HCT116 (cell line): ENCODE data around the gene INSR. TPM values are rescaled to one million over a fixed set of nuclear protein-coding genes. Genes with fewer than 3 reads are reported as not detected.

Experiments used
- ATAC-seq: fragments of 200-7000 bp; cut with Tn5 transposase; 2 replicates; pipeline ENCODE4 v1.9.1; 2020; ENCODE audit warnings: mild to moderate bottlenecking, moderate library complexity
- BruUV-seq: library from RNA; stranded (reverse); fragments of 400-500 nt; replicated peaks from 2 replicates; lab custom pipeline; 2021; lab: Mats Ljungman, UMichigan
- CTCF ChIA-PET: fragments of 300-600 bp; sonication (Branson Sonifier 250); formaldehyde crosslinking; loops from one replicate; lab custom pipeline; 2021; ENCODE audit warnings: antibody characterized with exemption; lab: Charles Lee
- POLR2A ChIA-PET: fragments of 300-600, 350-600 bp; sonication (Branson Sonifier 250); formaldehyde crosslinking; loops from one replicate; lab custom pipeline; 2021; ENCODE audit warnings: antibody characterized with exemption; lab: Charles Lee
- RAD21 ChIA-PET, 2 experiments: fragments of 300-600 bp; sonication (Branson Sonifier 250); formaldehyde crosslinking; loops; one replicate each; lab custom pipeline; 2023; ENCODE audit warnings: low total read pairs in 2 of 2; ENCODE audit not compliant: uncharacterized antibody in 2 of 2, unreplicated experiment in 2 of 2, low non-redundant PET in 1 of 2; lab: Charles Lee
- DNase-seq: peaks from one replicate; pipeline ENCODE4 v3.0.0-alpha.2; 2010; ENCODE audit warnings: low read depth, low spot score
- H2AFZ ChIP-seq: fragments of 200-600 bp; shearing (Covaris generic), sonication (generic); 2 replicates; pipeline ENCODE4 v1.6.1; 2017; ENCODE audit warnings: low read depth, mixed run types, mixed read lengths, antibody characterized with exemption, low read length; ENCODE audit not compliant: poor library complexity, severe bottlenecking
- H3K27ac ChIP-seq: 2 replicates; pipeline ENCODE4 v1.5.1; 2012; ENCODE audit warnings: low read depth, low read length
- H3K27me3 ChIP-seq: fragments of 200-600 bp; sonication (generic); 2 replicates; pipeline ENCODE4 v1.6.1; 2016; ENCODE audit warnings: mixed run types, low read length, mixed read lengths; ENCODE audit not compliant: insufficient read depth
- H3K36me3 ChIP-seq, 2 experiments: fragments of 200-500 bp in 1 of 2; fragments of 200-600 bp in 1 of 2; sonication (Bioruptor generic) in 1 of 2; sonication (generic) in 1 of 2; 2 replicates each; pipeline versions ENCODE4 v1.5.1 to v1.6.1; 2014 to 2016; ENCODE audit warnings: low read length in 2 of 2, inconsistent platforms in 1 of 2, mixed read lengths in 1 of 2, mixed run types in 1 of 2; ENCODE audit not compliant: insufficient read depth in 2 of 2, control insufficient read depth in 1 of 2
- H3K4me1 ChIP-seq, 2 experiments: fragments of 200-600 bp in 1 of 2; sonication (generic) in 1 of 2; 2 replicates each; pipeline versions ENCODE4 v1.5.1 to v1.6.1; 2012 to 2017; ENCODE audit warnings: low read length in 2 of 2, inconsistent platforms in 1 of 2, mild to moderate bottlenecking in 1 of 2, mixed read lengths in 1 of 2, mixed run types in 1 of 2, moderate library complexity in 1 of 2; ENCODE audit not compliant: insufficient read depth in 2 of 2, control insufficient read depth in 1 of 2
- H3K4me2 ChIP-seq: fragments of 200-600 bp; sonication (generic); 2 replicates; pipeline ENCODE4 v1.6.1; 2017; ENCODE audit warnings: mixed run types, low read length, mixed read lengths
- H3K4me3 ChIP-seq, 2 experiments: fragments of 200-600 bp in 1 of 2; sonication (generic) in 1 of 2; replicated peaks in 1 of 2; 2 replicates each; pipeline ENCODE4 v1.5.1; 2011 to 2016; ENCODE audit warnings: low read length in 2 of 2, control low read depth in 1 of 2, low read depth in 1 of 2, mild to moderate bottlenecking in 1 of 2, mixed read lengths in 1 of 2, mixed run types in 1 of 2
- H3K79me2 ChIP-seq: fragments of 200-600 bp; sonication (generic); 2 replicates; pipeline ENCODE4 v1.6.1; 2017; ENCODE audit warnings: mild to moderate bottlenecking, mixed run types, low read length, moderate library complexity, mixed read lengths; ENCODE audit not compliant: insufficient read depth
- H3K9ac ChIP-seq: fragments of 200-600 bp; sonication (generic); 2 replicates; pipeline ENCODE4 v1.6.1; 2016; ENCODE audit warnings: low read length, mixed read lengths
- H3K9me2 ChIP-seq: fragments of 200-600 bp; sonication (generic), shearing (Covaris generic); 2 replicates; pipeline ENCODE4 v1.6.1; 2017; ENCODE audit warnings: mixed run types, mild to moderate bottlenecking, moderate library complexity; ENCODE audit not compliant: insufficient read depth
- H3K9me3 ChIP-seq, 2 experiments: fragments of 200-500 bp in 1 of 2; fragments of 200-600 bp in 1 of 2; sonication (Bioruptor generic) in 1 of 2; sonication (generic) in 1 of 2; 2 replicates each; pipeline ENCODE4 v1.6.1; 2014 to 2017; ENCODE audit warnings: low read length in 2 of 2, mixed read lengths in 2 of 2, inconsistent platforms in 1 of 2, low read depth in 1 of 2, mild to moderate bottlenecking in 1 of 2, mixed run types in 1 of 2, moderate library complexity in 1 of 2; ENCODE audit not compliant: control insufficient read depth in 1 of 2, insufficient read depth in 1 of 2
- H4K20me1 ChIP-seq: fragments of 200-600 bp; sonication (generic), shearing (Covaris generic); 2 replicates; pipeline ENCODE4 v1.6.1; 2017; ENCODE audit warnings: mixed run types, mild to moderate bottlenecking, moderate library complexity; ENCODE audit not compliant: insufficient read depth
- CBX3 ChIP-seq: IDR thresholded peaks from 2 replicates; pipeline ENCODE4 v1.6.1; 2012; ENCODE audit warnings: low read depth
- CEBPB ChIP-seq: IDR thresholded peaks from 2 replicates; pipeline ENCODE4 v1.6.1; 2012; ENCODE audit warnings: low read depth
- EGR1 ChIP-seq: IDR thresholded peaks from 2 replicates; pipeline ENCODE4 v1.6.1; 2012; ENCODE audit warnings: low read depth
- ELF1 ChIP-seq: IDR thresholded peaks from 2 replicates; pipeline ENCODE4 v1.6.1; 2012; ENCODE audit warnings: low read depth, borderline replicate concordance
- EZH2 ChIP-seq: fragments of 200-600 bp; sonication (generic); IDR thresholded peaks from 2 replicates; pipeline ENCODE4 v1.6.1; 2017; ENCODE audit warnings: antibody characterized with exemption, mixed run types
- FOSL1 ChIP-seq: IDR thresholded peaks from 2 replicates; pipeline ENCODE4 v1.6.1; 2012; ENCODE audit warnings: low read depth
- JUND ChIP-seq: IDR thresholded peaks from 2 replicates; pipeline ENCODE4 v1.6.1; 2012
- POLR2A ChIP-seq: IDR thresholded peaks from 2 replicates; pipeline ENCODE4 v1.7.0; 2011; ENCODE audit warnings: borderline replicate concordance; ENCODE audit not compliant: insufficient read depth, insufficient read length; ENCODE audit errors: extremely low read depth
- RAD21 ChIP-seq: IDR thresholded peaks from 2 replicates; pipeline ENCODE4 v1.6.1; 2012; ENCODE audit warnings: low read depth, mild to moderate bottlenecking
- SIN3A ChIP-seq: IDR thresholded peaks from 2 replicates; pipeline ENCODE4 v1.6.1; 2012; ENCODE audit warnings: low read depth
- SRF ChIP-seq: IDR thresholded peaks from 2 replicates; pipeline ENCODE4 v1.6.1; 2012; ENCODE audit warnings: low read depth
- TCF7L2 ChIP-seq: IDR thresholded peaks from 2 replicates; pipeline ENCODE4 v1.7.0; 2011; ENCODE audit warnings: borderline replicate concordance, inconsistent platforms; ENCODE audit not compliant: insufficient read depth, insufficient read length; ENCODE audit errors: extremely low read depth
- YY1 ChIP-seq: IDR thresholded peaks from 2 replicates; pipeline ENCODE4 v1.6.1; 2011; ENCODE audit warnings: low read length, low read depth, moderate library complexity, mild to moderate bottlenecking; ENCODE audit not compliant: insufficient replicate concordance; ENCODE audit errors: extremely low read depth
- ZFX ChIP-seq: fragments of 450-650 bp; IDR thresholded peaks from 2 replicates; pipeline ENCODE4 v1.6.1; 2017
- intact Hi-C: fragments of 100-400 bp; cut with micrococcal nuclease; formaldehyde crosslinking; loops from 2 replicates; pipeline ENCODE4 v1.10.0; 2022
- total RNA-seq: library from RNA; stranded (reverse); gene quantifications from one replicate; pipeline ENCODE4 v1.2.1, GENCODE V29; 2021; ENCODE audit not compliant: unreplicated experiment
- TF ChIP-seq, protein P1 (sequence below): IDR thresholded peaks from 2 replicates; pipeline ENCODE4 v1.6.1; 2011; ENCODE audit warnings: mild to moderate bottlenecking, low read length, moderate library complexity; ENCODE audit not compliant: insufficient replicate concordance; ENCODE audit errors: extremely low read depth
- TF ChIP-seq, protein P2 (sequence below): IDR thresholded peaks from 2 replicates; pipeline ENCODE4 v1.6.1; 2012
- TF ChIP-seq, protein P3 (sequence below): IDR thresholded peaks from 2 replicates; pipeline ENCODE4 v1.6.1; 2012; ENCODE audit warnings: low read depth

The INSR gene
- total RNA-seq, 1 experiment from 2014 or later = 25.4 TPM

DNA sequence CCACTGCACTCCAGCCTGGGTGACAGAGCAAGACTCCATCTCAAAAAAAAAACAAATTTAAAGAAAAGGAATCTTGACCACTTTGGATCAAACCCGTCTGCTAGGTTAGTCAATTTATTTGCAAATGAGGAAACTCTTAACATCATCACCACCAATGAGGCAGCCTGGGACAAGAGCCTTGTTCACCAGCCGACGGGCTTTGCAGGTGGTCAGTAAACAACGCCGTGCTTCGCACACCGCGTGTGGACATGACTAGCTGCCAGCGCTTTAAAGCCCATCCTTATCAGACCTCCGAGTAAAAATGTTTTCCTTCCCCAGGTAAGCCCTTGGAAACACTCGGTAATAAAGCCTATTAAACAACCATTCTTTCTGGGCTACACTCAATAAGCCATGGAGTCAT lies 41.9 kb downstream of the INSR start:
- RAD21 ChIA-PET = no interaction called here

More for the DNA sequence above, 41.9 kb downstream of the INSR start:
- H3K27me3 ChIP-seq = no peaks in the 10 kb centered on the region
- no peaks in the 10 kb centered on the region for H3K79me2 ChIP-seq
- no peaks in the 10 kb centered on the region for H3K9me3 ChIP-seq
- CTCF ChIA-PET = no interaction called here
- no peak for DNase-seq
- no peaks in the 10 kb centered on the region for H4K20me1 ChIP-seq
- no peak overlapping the region for H3K4me3 ChIP-seq
- H3K27ac ChIP-seq = no peak overlapping the region
- no peak for TF ChIP-seq POLR2A
- TF ChIP-seq, protein P1, sequence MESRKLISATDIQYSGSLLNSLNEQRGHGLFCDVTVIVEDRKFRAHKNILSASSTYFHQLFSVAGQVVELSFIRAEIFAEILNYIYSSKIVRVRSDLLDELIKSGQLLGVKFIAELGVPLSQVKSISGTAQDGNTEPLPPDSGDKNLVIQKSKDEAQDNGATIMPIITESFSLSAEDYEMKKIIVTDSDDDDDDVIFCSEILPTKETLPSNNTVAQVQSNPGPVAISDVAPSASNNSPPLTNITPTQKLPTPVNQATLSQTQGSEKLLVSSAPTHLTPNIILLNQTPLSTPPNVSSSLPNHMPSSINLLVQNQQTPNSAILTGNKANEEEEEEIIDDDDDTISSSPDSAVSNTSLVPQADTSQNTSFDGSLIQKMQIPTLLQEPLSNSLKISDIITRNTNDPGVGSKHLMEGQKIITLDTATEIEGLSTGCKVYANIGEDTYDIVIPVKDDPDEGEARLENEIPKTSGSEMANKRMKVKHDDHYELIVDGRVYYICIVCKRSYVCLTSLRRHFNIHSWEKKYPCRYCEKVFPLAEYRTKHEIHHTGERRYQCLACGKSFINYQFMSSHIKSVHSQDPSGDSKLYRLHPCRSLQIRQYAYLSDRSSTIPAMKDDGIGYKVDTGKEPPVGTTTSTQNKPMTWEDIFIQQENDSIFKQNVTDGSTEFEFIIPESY = no peak
- TF ChIP-seq, protein P2, sequence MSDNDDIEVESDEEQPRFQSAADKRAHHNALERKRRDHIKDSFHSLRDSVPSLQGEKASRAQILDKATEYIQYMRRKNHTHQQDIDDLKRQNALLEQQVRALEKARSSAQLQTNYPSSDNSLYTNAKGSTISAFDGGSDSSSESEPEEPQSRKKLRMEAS = no peak
- TF ChIP-seq YY1 = no peak
- no peak for TF ChIP-seq JUND
- no peak for TF ChIP-seq ZFX
- TF ChIP-seq ELF1 = no peak
- no peak for TF ChIP-seq FOSL1
- no peak for TF ChIP-seq CEBPB
- TF ChIP-seq TCF7L2 = no peak
- no peak for TF ChIP-seq RAD21
- TF ChIP-seq, protein P3, sequence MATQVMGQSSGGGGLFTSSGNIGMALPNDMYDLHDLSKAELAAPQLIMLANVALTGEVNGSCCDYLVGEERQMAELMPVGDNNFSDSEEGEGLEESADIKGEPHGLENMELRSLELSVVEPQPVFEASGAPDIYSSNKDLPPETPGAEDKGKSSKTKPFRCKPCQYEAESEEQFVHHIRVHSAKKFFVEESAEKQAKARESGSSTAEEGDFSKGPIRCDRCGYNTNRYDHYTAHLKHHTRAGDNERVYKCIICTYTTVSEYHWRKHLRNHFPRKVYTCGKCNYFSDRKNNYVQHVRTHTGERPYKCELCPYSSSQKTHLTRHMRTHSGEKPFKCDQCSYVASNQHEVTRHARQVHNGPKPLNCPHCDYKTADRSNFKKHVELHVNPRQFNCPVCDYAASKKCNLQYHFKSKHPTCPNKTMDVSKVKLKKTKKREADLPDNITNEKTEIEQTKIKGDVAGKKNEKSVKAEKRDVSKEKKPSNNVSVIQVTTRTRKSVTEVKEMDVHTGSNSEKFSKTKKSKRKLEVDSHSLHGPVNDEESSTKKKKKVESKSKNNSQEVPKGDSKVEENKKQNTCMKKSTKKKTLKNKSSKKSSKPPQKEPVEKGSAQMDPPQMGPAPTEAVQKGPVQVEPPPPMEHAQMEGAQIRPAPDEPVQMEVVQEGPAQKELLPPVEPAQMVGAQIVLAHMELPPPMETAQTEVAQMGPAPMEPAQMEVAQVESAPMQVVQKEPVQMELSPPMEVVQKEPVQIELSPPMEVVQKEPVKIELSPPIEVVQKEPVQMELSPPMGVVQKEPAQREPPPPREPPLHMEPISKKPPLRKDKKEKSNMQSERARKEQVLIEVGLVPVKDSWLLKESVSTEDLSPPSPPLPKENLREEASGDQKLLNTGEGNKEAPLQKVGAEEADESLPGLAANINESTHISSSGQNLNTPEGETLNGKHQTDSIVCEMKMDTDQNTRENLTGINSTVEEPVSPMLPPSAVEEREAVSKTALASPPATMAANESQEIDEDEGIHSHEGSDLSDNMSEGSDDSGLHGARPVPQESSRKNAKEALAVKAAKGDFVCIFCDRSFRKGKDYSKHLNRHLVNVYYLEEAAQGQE = no peak
- no peak for TF ChIP-seq SRF
- no peak for TF ChIP-seq EGR1
- no peak for TF ChIP-seq EZH2
- TF ChIP-seq CBX3 = no peak
- TF ChIP-seq SIN3A = no peak
- BruUV-seq = no TSS peak
- POLR2A ChIA-PET = no interaction called here
- H3K4me2 ChIP-seq = no peak overlapping the region
- no peak for ATAC-seq
- H3K4me1 ChIP-seq = peaks cover 10 to 11% of the 10 kb centered on the region in 2 experiments; a peak in 3 of 4 replicates
- no peak overlapping the region for H2AFZ ChIP-seq
- H3K36me3 ChIP-seq = no peaks in the 10 kb centered on the region
- H3K9me2 ChIP-seq = no peaks in the 10 kb centered on the region
- H3K9ac ChIP-seq = no peak overlapping the region
- intact Hi-C loops = no loop called here
